GM12878 (cell line): Measurements from ENCODE around the gene C2orf80. TPM values are rescaled to one million over a fixed set of nuclear protein-coding genes. Genes with fewer than 3 reads are reported as not detected.

Experiments used
- ATAC-seq: fragments of 200-7000 bp; cut with Tn5 transposase; 3 replicates; pipeline ENCODE4 v1.9.1; 2020; ENCODE audit warnings: mild to moderate bottlenecking, moderate library complexity
- BruUV-seq: library from RNA; stranded (reverse); fragments of 400-500 nt; replicated peaks from 2 replicates; lab custom pipeline; 2021; lab: Mats Ljungman, UMichigan
- CTCF ChIA-PET: fragments of 300-600 bp; sonication (Branson Sonifier 250); formaldehyde crosslinking; extraction: SDS; loops from one replicate; lab custom pipeline; 2021; ENCODE audit warnings: inconsistent platforms; lab: Yijun Ruan, JAX
- POLR2A ChIA-PET: fragments of 350-600 bp; formaldehyde crosslinking; extraction: SDS; loops from one replicate; lab custom pipeline; 2021; ENCODE audit warnings: inconsistent platforms; lab: Charles Lee
- RAD21 ChIA-PET: fragments of 300-600 bp; sonication (Branson Sonifier 250); formaldehyde crosslinking; loops from one replicate; lab custom pipeline; 2023; ENCODE audit warnings: antibody characterized with exemption; ENCODE audit not compliant: unreplicated experiment; lab: Charles Lee
- SMC1A ChIA-PET: fragments of 300-600 bp; sonication (Branson Sonifier 250); formaldehyde crosslinking; loops from one replicate; lab custom pipeline; 2023; ENCODE audit not compliant: unreplicated experiment, uncharacterized antibody; lab: Charles Lee
- DNase-seq: peaks from one replicate; pipeline ENCODE4 v3.0.0-alpha.2; 2011; ENCODE audit warnings: low read depth, low spot score
- FAIRE-seq: peaks from 3 replicates; lab custom pipeline; 2011; peaks lifted over from hg19 to GRCh38; lab: Jason Lieb, UNC
- H2AFZ ChIP-seq: 2 replicates; pipeline ENCODE4 v1.6.0; 2011; ENCODE audit warnings: low read depth, low read length, control low read depth; ENCODE audit not compliant: control insufficient read depth
- H3K27ac ChIP-seq: 2 replicates; pipeline ENCODE4 v1.5.1; 2011; ENCODE audit warnings: control low read depth; ENCODE audit not compliant: control insufficient read depth, insufficient read depth
- H3K27me3 ChIP-seq, 2 experiments: replicated peaks in 1 of 2; 2 replicates each; pipeline versions ENCODE4 v1.6.0 to v1.6.1; 2011; ENCODE audit warnings: low read length in 1 of 2; ENCODE audit not compliant: control insufficient read depth in 2 of 2, insufficient read depth in 2 of 2
- H3K36me3 ChIP-seq, 2 experiments: 2 replicates each; pipeline ENCODE4 v1.5.1; 2011; ENCODE audit warnings: low read length in 1 of 2; ENCODE audit not compliant: control insufficient read depth in 2 of 2, insufficient read depth in 2 of 2
- H3K4me1 ChIP-seq: 2 replicates; pipeline ENCODE4 v1.6.1; 2011; ENCODE audit warnings: mild to moderate bottlenecking, low read length, moderate library complexity, mixed read lengths; ENCODE audit not compliant: control insufficient read depth, insufficient read depth
- H3K4me2 ChIP-seq: 2 replicates; pipeline ENCODE4 v1.6.0; 2011; ENCODE audit warnings: control low read depth; ENCODE audit not compliant: control insufficient read depth, insufficient read depth
- H3K4me3 ChIP-seq: fragments of 200-600 bp; sonication (generic); 2 replicates; pipeline ENCODE4 v1.5.1; 2016
- H3K79me2 ChIP-seq: 2 replicates; pipeline ENCODE4 v1.6.0; 2011; ENCODE audit warnings: low read length; ENCODE audit not compliant: control insufficient read depth, insufficient read depth
- H3K9ac ChIP-seq: 2 replicates; pipeline ENCODE4 v1.8.0; 2011; ENCODE audit warnings: low read length, control low read depth, mixed read lengths; ENCODE audit not compliant: control insufficient read depth, insufficient read depth
- H3K9me3 ChIP-seq: replicated peaks from 3 replicates; pipeline ENCODE4 v1.5.1; 2011; ENCODE audit warnings: mild to moderate bottlenecking, low read length; ENCODE audit not compliant: control insufficient read depth, insufficient read depth
- H4K20me1 ChIP-seq: 2 replicates; pipeline ENCODE4 v1.6.0; 2011; ENCODE audit not compliant: control insufficient read depth, insufficient read depth
- ATF3 ChIP-seq: IDR thresholded peaks from 2 replicates; pipeline ENCODE4 v1.6.1; 2011; ENCODE audit warnings: low read depth, mild to moderate bottlenecking, low read length, moderate library complexity, borderline replicate concordance; ENCODE audit errors: extremely low read depth
- BACH1 ChIP-seq: fragments of 450-650 bp; IDR thresholded peaks from 2 replicates; pipeline ENCODE4 v1.6.1; 2017; ENCODE audit warnings: mild to moderate bottlenecking, borderline replicate concordance
- BCL11A ChIP-seq: IDR thresholded peaks from 2 replicates; pipeline ENCODE4 v1.6.1; 2011; ENCODE audit warnings: low read depth, low read length
- BHLHE40 ChIP-seq, 2 experiments: fragments of 450-650 bp in 1 of 2; IDR thresholded peaks; 2 replicates each; pipeline ENCODE4 v1.6.1; 2011 to 2017; ENCODE audit warnings: low read depth in 2 of 2, borderline replicate concordance in 1 of 2, improper control_type of control experiment in 1 of 2, low read length in 1 of 2, mild to moderate bottlenecking in 1 of 2
- CREB1 ChIP-seq: IDR thresholded peaks from 2 replicates; pipeline ENCODE4 v1.6.1; 2012; ENCODE audit warnings: low read depth, mild to moderate bottlenecking, inconsistent platforms
- IRF5 ChIP-seq: fragments of 450-650 bp; IDR thresholded peaks from 2 replicates; pipeline ENCODE4 v1.6.1; 2017; ENCODE audit warnings: borderline replicate concordance
- JUND ChIP-seq: IDR thresholded peaks from 2 replicates; pipeline ENCODE4 v1.6.1; 2012; ENCODE audit warnings: low read depth, mild to moderate bottlenecking, low read length, improper control_type of control experiment, moderate library complexity
- MAX ChIP-seq: IDR thresholded peaks from 2 replicates; pipeline ENCODE4 v1.6.1; 2012; ENCODE audit warnings: low read depth, low read length, improper control_type of control experiment
- RCOR1 ChIP-seq: conservative IDR thresholded peaks from 2 replicates; pipeline ENCODE4 v1.6.1; 2012; ENCODE audit warnings: low read depth, low read length, improper control_type of control experiment
- SP1 ChIP-seq: IDR thresholded peaks from one replicate; pipeline ENCODE4 v1.6.1; 2011; ENCODE audit warnings: low read depth, low read length
- YBX1 ChIP-seq: fragments of 450-650 bp; IDR thresholded peaks from 2 replicates; pipeline ENCODE4 v1.6.1; 2016; ENCODE audit warnings: antibody characterized with exemption
- ZNF274 ChIP-seq: IDR thresholded peaks from one replicate; pipeline ENCODE4 v1.8.0; 2011; ENCODE audit not compliant: insufficient read length, insufficient read depth
- WGBS: methylation state at CpG from one replicate; pipeline ENCODE4 v1.1.6; 2016; ENCODE audit warnings: low lambda C conversion rate; ENCODE audit not compliant: insufficient replicate concordance, insufficient coverage; ENCODE audit errors: missing lambda C conversion rate; 5-methylcytosine and 5-hydroxymethylcytosine counted together
- in situ Hi-C: fragments of 300-500 bp; cut with MboI; formaldehyde crosslinking; loops from 9 replicates; pipeline ENCODE4 v1.14.3; 2018; ENCODE audit warnings: mixed read lengths
- intact Hi-C: fragments of 100-400 bp; cut with micrococcal nuclease; formaldehyde crosslinking; loops from one replicate; pipeline ENCODE4 v1.14.2; 2022; ENCODE audit not compliant: unreplicated experiment
- polyA plus RNA-seq, 11 experiments: library from polyadenylated mRNA; depleted of rRNA in 4 of 11; unstranded in 6 of 11; stranded (reverse) in 5 of 11; fragments of >200 nt; fragmentation: Nextera tagmentation in 4 of 11; fragmentation: Illumina TruSeq in 1 of 11; extraction: Ambion mirVana in 4 of 11; extraction: Trizol in 1 of 11; gene quantifications; 1 replicate in 1 of 11; 2 replicates in 10 of 11; pipeline versions ENCODE4 v1.2.1 to v1.2.3, GENCODE V29; 2011 to 2016; ENCODE audit warnings: inconsistent platforms in 2 of 11, missing spikeins in 2 of 11, low read depth in 1 of 11
- total RNA-seq, 4 experiments: library from RNA; depleted of rRNA in 3 of 4; stranded (reverse); fragments of >200 nt in 3 of 4; fragmentation: Illumina TruSeq in 1 of 4; extraction: Trizol in 1 of 4; gene quantifications; 2 replicates each; pipeline versions ENCODE4 v1.2.1 to v1.2.3, GENCODE V29; 2013 to 2021

Gene C2orf80
- total and polyA plus RNA-seq, 10 of the 15 experiments (the other 5 are each of a cell fraction or from before 2014, with no cell fraction given) = not detected

GRCh38 chr2:208129744-208130711 is 59.8 kb downstream of the C2orf80 start, which contains the start of gene CRYGC (continued):
- TF ChIP-seq ATF3 (no peak), BCL11A (no peak), ZNF274 (no peak)

- 46% methylated on average over 12 of the region's 12 CpGs for WGBS
- H2AFZ ChIP-seq = no peak overlapping the region
- ChIA-PET SMC1A (no interaction called here), POLR2A (interaction anchor here (0.5 kb wide), 1 partner anchor 439 kb away, joined by 4 read pairs; no protein-coding TSS in a partner anchor), RAD21 (no interaction called here), CTCF (no interaction called here)
- no TSS peak for BruUV-seq
- FAIRE-seq (no peak), DNase-seq (no peak), ATAC-seq (no peak)
- peaks cover 0 to 7% of the 10 kb centered on the region in 2 experiments; a peak in 1 of 4 replicates for H3K27me3 ChIP-seq
- no peaks in the 10 kb centered on the region for H3K79me2 ChIP-seq
- H3K4me3 ChIP-seq = no peak overlapping the region
- no peak overlapping the region for H3K9ac ChIP-seq
- H3K36me3 ChIP-seq = no peaks in the 10 kb centered on the region
- no peaks in the 10 kb centered on the region; the same call in 2 of the 3 replicates for H3K9me3 ChIP-seq
- no peaks in the 10 kb centered on the region for H3K4me1 ChIP-seq
- H4K20me1 ChIP-seq = no peaks in the 10 kb centered on the region; the same call in 1 of the 2 replicates
- in situ Hi-C loops = no loop called here
- no peak overlapping the region for H3K27ac ChIP-seq
- intact Hi-C loops = no loop called here
- no peak overlapping the region for H3K4me2 ChIP-seq
- TF ChIP-seq RCOR1 = no peak
- TF ChIP-seq SP1 = no peak
- TF ChIP-seq MAX = no peak
- no peak for TF ChIP-seq BHLHE40 (IDR thresholded peaks at IDR 0.05; ENCODE audit: borderline replicate concordance in 1 of 2, low read depth in 2 of 2, low read length in 1 of 2)
- no peak for TF ChIP-seq ATF3
- TF ChIP-seq BACH1 = no peak
- no peak for TF ChIP-seq CREB1
- no peak for TF ChIP-seq IRF5
- TF ChIP-seq YBX1 = no peak
- TF ChIP-seq JUND = no peak
Measured at GRCh38 chr2:208128136-208128535, 61.7 kb downstream of the C2orf80 start.
